ENCODE data around the gene DPP4. TPM values are rescaled to one million over a fixed set of nuclear protein-coding genes. Genes with fewer than 3 reads are reported as not detected.

Gene DPP4
- total RNA-seq, 2 donors from 2014 or later: 25.5 to 40.5 TPM

GRCh38 chr2:161990036-161990435, 84.0 kb downstream of the DPP4 start:
- no peaks in the 10 kb centered on the region for H3K36me3 ChIP-seq
- intact Hi-C loops (cut with DNase I): no loop called here
- no peaks in the 10 kb centered on the region for H3K27me3 ChIP-seq
- no peak overlapping the region for H3K27ac ChIP-seq
- DNase-seq: no peak
- no peak overlapping the region for H3K4me3 ChIP-seq
- no peak overlapping the region for H3K9ac ChIP-seq (ENCODE audit: low read depth in 2 of 2, low read length in 2 of 2)
- TF ChIP-seq CTCF (IDR thresholded peaks at IDR 0.05): no peak
- H3K4me1 ChIP-seq: no peaks in the 10 kb centered on the region
- no peaks in the 10 kb centered on the region for H3K9me3 ChIP-seq

DNA sequence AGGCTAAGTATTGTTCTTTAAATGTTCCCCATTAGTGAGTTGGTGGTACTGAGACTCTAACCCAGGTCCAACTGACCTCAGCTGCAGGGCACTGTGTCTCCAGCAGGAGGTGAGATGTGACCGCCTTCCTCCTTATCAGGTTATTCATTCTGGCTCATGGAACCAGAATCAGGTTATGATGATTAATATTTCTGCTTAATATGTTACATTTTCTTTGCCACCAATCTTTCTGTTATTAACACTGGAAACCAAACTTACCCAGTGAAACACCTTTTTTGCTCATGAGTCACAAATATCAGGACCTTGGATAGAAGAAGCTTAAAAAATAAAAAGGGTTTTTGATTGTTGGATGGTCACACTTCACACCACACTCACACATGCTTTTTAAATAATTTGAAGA, 85.4 kb downstream of the DPP4 start:
- Histone ChIP-seq H3K9me3 (no peaks in the 10 kb centered on the region), H3K36me3 (no peaks in the 10 kb centered on the region), H3K27ac (no peak overlapping the region), H3K27me3 (no peaks in the 10 kb centered on the region), H3K9ac (ENCODE audit: low read depth in 2 of 2, low read length in 2 of 2) (no peak overlapping the region), H3K4me3 (no peak overlapping the region), H3K4me1 (no peaks in the 10 kb centered on the region)
- DNase-seq: no peak
- no peak for TF ChIP-seq CTCF (IDR thresholded peaks at IDR 0.05)
- intact Hi-C loops (cut with DNase I): no loop called here

DNA sequence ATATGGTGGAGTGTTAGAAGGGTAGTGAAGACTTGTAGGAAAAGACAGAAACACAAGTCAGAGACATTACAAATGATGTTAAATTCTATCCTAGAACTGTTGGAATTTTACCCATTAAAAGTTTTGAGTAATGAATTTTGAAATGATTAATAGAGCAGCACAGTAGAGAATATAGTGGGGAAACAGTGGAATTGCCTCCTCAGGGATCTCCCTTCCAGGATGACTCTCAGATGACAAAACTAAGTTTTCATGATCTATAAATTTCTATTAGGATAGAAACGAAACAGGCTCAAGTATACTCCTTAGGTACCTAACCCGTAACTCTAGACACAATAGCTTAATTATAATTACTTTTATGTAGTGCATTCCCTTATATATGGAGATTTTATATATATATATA, 86.7 kb downstream of the DPP4 start:
- DNase-seq: no peak
- no peak for TF ChIP-seq CTCF (IDR thresholded peaks at IDR 0.05)
- Histone ChIP-seq H3K27ac (no peak overlapping the region), H3K27me3 (no peaks in the 10 kb centered on the region), H3K9me3 (no peaks in the 10 kb centered on the region), H3K36me3 (no peaks in the 10 kb centered on the region), H3K9ac (ENCODE audit: low read depth in 2 of 2, low read length in 2 of 2) (no peak overlapping the region), H3K4me3 (no peak overlapping the region), H3K4me1 (no peaks in the 10 kb centered on the region)
- intact Hi-C loops (cut with DNase I): no loop called here

DNA sequence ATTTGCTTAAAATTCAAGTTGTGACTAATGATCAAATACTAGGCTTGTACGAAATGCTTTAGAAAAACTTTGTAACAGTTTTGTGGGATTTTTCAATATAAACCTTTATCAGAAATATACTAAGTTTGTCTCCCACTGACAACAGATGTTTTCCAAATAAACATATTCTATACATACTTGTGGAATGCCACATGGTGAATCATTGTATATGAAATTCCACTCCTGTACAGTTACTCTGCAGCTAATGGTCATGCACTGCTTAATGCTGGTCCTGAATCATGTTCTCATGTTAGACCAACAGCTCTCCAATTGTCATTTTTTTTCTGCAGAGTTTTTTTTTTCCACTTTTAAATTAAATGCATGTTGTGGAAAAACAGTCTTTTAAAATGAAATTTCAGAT, 90.1 kb downstream of the DPP4 start:
- no peaks in the 10 kb centered on the region for H3K27me3 ChIP-seq
- H3K4me3 ChIP-seq: no peak overlapping the region
- TF ChIP-seq CTCF (IDR thresholded peaks at IDR 0.05): no peak
- H3K9ac ChIP-seq (ENCODE audit: low read depth in 2 of 2, low read length in 2 of 2): no peak overlapping the region
- intact Hi-C loops (cut with DNase I): no loop called here
- no peaks in the 10 kb centered on the region for H3K9me3 ChIP-seq
- H3K36me3 ChIP-seq: no peaks in the 10 kb centered on the region
- H3K4me1 ChIP-seq: no peaks in the 10 kb centered on the region
- no peak overlapping the region for H3K27ac ChIP-seq
- DNase-seq: no peak

- no peak for DNase-seq
- Histone ChIP-seq H3K36me3 (no peaks in the 10 kb centered on the region), H3K9ac (ENCODE audit: low read depth in 2 of 2, low read length in 2 of 2) (no peak overlapping the region), H3K4me3 (no peak overlapping the region), H3K9me3 (no peaks in the 10 kb centered on the region), H3K27me3 (no peaks in the 10 kb centered on the region), H3K27ac (peak overlapping the region; percentile 35), H3K4me1 (no peaks in the 10 kb centered on the region)
- intact Hi-C loops (cut with DNase I): no loop called here
- no peak for TF ChIP-seq CTCF (IDR thresholded peaks at IDR 0.05)
Measured at GRCh38 chr2:161983331-161983651, 90.7 kb downstream of the DPP4 start.
